H9 (cell line): ENCODE data around the gene GTF2H4. TPM values are rescaled to one million over a fixed set of nuclear protein-coding genes. Genes with fewer than 3 reads are reported as not detected.
A peak's percentile ranks its signal among the peaks of the same experiment; 100 is the strongest.

Experiments used
- DNase-seq: peaks from one replicate; pipeline ENCODE4 v3.0.0-alpha.2; 2017
- H2AFZ ChIP-seq: one replicate; pipeline ENCODE4 v1.6.1; 2013; ENCODE audit warnings: mild to moderate bottlenecking, low read length, control low read depth, moderate library complexity
- H2AK5ac ChIP-seq: 2 replicates; pipeline ENCODE4 v1.6.1; 2013; ENCODE audit warnings: low read length, control low read depth, mixed read lengths; ENCODE audit not compliant: insufficient read length
- H2BK120ac ChIP-seq: one replicate; pipeline ENCODE4 v1.6.1; 2013; ENCODE audit warnings: low read depth, mild to moderate bottlenecking, low read length, control low read depth, inconsistent platforms; ENCODE audit not compliant: poor library complexity, severe bottlenecking
- H2BK12ac ChIP-seq: 2 replicates; pipeline ENCODE4 v1.6.1; 2013; ENCODE audit warnings: low read length, control low read depth, mixed read lengths, low read depth; ENCODE audit not compliant: insufficient read length
- H2BK15ac ChIP-seq: 2 replicates; pipeline ENCODE4 v1.6.1; 2013; ENCODE audit warnings: low read depth, low read length, control low read depth
- H2BK20ac ChIP-seq: one replicate; pipeline ENCODE4 v1.6.1; 2013; ENCODE audit warnings: low read depth, mild to moderate bottlenecking, low read length, control low read depth, inconsistent platforms; ENCODE audit not compliant: poor library complexity, severe bottlenecking
- H2BK5ac ChIP-seq: 2 replicates; pipeline ENCODE4 v1.6.1; 2013; ENCODE audit warnings: low read length, control low read depth, mixed read lengths; ENCODE audit not compliant: insufficient read length
- H3K14ac ChIP-seq: 2 replicates; pipeline ENCODE4 v1.6.1; 2013; ENCODE audit warnings: low read length, control low read depth; ENCODE audit not compliant: insufficient read depth
- H3K18ac ChIP-seq: 2 replicates; pipeline ENCODE4 v1.6.1; 2013; ENCODE audit warnings: low read depth, mild to moderate bottlenecking, mixed read lengths, low read length, control low read depth; ENCODE audit not compliant: insufficient read length
- H3K23ac ChIP-seq: 2 replicates; pipeline ENCODE4 v1.6.1; 2013; ENCODE audit warnings: low read length, control low read depth, mixed read lengths, low read depth; ENCODE audit not compliant: insufficient read length
- H3K23me2 ChIP-seq: 2 replicates; pipeline ENCODE4 v1.6.1; 2013; ENCODE audit warnings: low read depth, mild to moderate bottlenecking, mixed read lengths, low read length, control low read depth; ENCODE audit not compliant: insufficient read length, poor library complexity, severe bottlenecking
- H3K27ac ChIP-seq: 2 replicates; pipeline ENCODE4 v1.5.1; 2013; ENCODE audit warnings: low read length, control low read depth, mixed read lengths, low read depth; ENCODE audit not compliant: insufficient read length
- H3K27me3 ChIP-seq: 2 replicates; pipeline ENCODE4 v1.6.1; 2013; ENCODE audit warnings: low read length, control low read depth, inconsistent platforms; ENCODE audit not compliant: insufficient read depth
- H3K4ac ChIP-seq: 2 replicates; pipeline ENCODE4 v1.6.1; 2013; ENCODE audit warnings: low read depth, mild to moderate bottlenecking, control low read depth, inconsistent platforms, low read length, moderate library complexity
- H3K4me1 ChIP-seq: 2 replicates; pipeline ENCODE4 v1.6.1; 2013; ENCODE audit warnings: low read length, control low read depth, inconsistent platforms; ENCODE audit not compliant: insufficient read depth
- H3K4me2 ChIP-seq: 2 replicates; pipeline ENCODE4 v1.6.1; 2013; ENCODE audit warnings: low read length, control low read depth, mixed read lengths; ENCODE audit not compliant: insufficient read length, insufficient read depth
- H3K56ac ChIP-seq: 2 replicates; pipeline ENCODE4 v1.6.1; 2013; ENCODE audit warnings: low read depth, mild to moderate bottlenecking, mixed read lengths, low read length, control low read depth; ENCODE audit not compliant: insufficient read length
- H3K79me1 ChIP-seq: 2 replicates; pipeline ENCODE4 v1.6.1; 2013; ENCODE audit warnings: low read depth, mild to moderate bottlenecking, moderate library complexity, low read length, control low read depth, inconsistent platforms; ENCODE audit not compliant: insufficient read depth, poor library complexity, severe bottlenecking
- H3K79me2 ChIP-seq: 2 replicates; pipeline ENCODE4 v1.6.1; 2013; ENCODE audit warnings: low read length, control low read depth, inconsistent platforms; ENCODE audit not compliant: insufficient read depth
- H3K9ac ChIP-seq: 2 replicates; pipeline ENCODE4 v1.6.1; 2013; ENCODE audit warnings: low read length, control low read depth, mixed read lengths; ENCODE audit not compliant: insufficient read length; ENCODE audit errors: extremely low read depth
- H3K9me3 ChIP-seq: one replicate; pipeline ENCODE4 v1.6.1; 2013; ENCODE audit warnings: low read depth, low read length, inconsistent platforms; ENCODE audit not compliant: control insufficient read depth
- H3T11ph ChIP-seq: one replicate; pipeline ENCODE4 v1.6.1; 2013; ENCODE audit warnings: mild to moderate bottlenecking, low read length, control low read depth, inconsistent platforms
- H4K20me1 ChIP-seq: one replicate; pipeline ENCODE4 v1.6.1; 2013; ENCODE audit not compliant: control insufficient read depth, insufficient read length, insufficient read depth
- H4K5ac ChIP-seq: 2 replicates; pipeline ENCODE4 v1.6.1; 2013; ENCODE audit warnings: low read depth, mild to moderate bottlenecking, mixed read lengths, low read length, control low read depth; ENCODE audit not compliant: insufficient read length
- H4K8ac ChIP-seq: replicated peaks from 2 replicates; pipeline ENCODE4 v1.6.1; 2013; ENCODE audit warnings: low read length, control low read depth, mixed read lengths, low read depth; ENCODE audit not compliant: insufficient read length
- H4K91ac ChIP-seq: 2 replicates; pipeline ENCODE4 v1.6.1; 2013; ENCODE audit warnings: low read depth, mild to moderate bottlenecking, moderate library complexity, mixed read lengths, low read length, control low read depth; ENCODE audit not compliant: insufficient read length
- H3K27ac Mint-ChIP-seq, 3 experiments: 2 replicates in 2 of 3; 3 replicates in 1 of 3; pipeline ENCODE4 v1.8.0; 2020 to 2021; ENCODE audit warnings: mixed read lengths in 3 of 3, mild to moderate bottlenecking in 1 of 3, moderate library complexity in 1 of 3
- H3K27me3 Mint-ChIP-seq: 2 replicates; pipeline ENCODE4 v1.8.0; 2021; ENCODE audit warnings: low read depth, mild to moderate bottlenecking, moderate library complexity, mixed read lengths
- H3K36me3 Mint-ChIP-seq, 3 experiments: 2 replicates in 2 of 3; 3 replicates in 1 of 3; pipeline ENCODE4 v1.8.0; 2020 to 2021; ENCODE audit warnings: low read depth in 3 of 3, mixed read lengths in 3 of 3; ENCODE audit not compliant: insufficient read depth in 1 of 3
- H3K4me1 Mint-ChIP-seq, 2 experiments: 2 replicates each; pipeline ENCODE4 v1.8.0; 2020; ENCODE audit warnings: mixed read lengths in 2 of 2
- H3K4me3 Mint-ChIP-seq, 2 experiments: 2 replicates in 1 of 2; 3 replicates in 1 of 2; pipeline ENCODE4 v1.8.0; 2020 to 2021; ENCODE audit warnings: mild to moderate bottlenecking in 2 of 2, mixed read lengths in 2 of 2, moderate library complexity in 1 of 2
- H3K9me3 Mint-ChIP-seq, 2 experiments: 2 replicates in 1 of 2; 3 replicates in 1 of 2; pipeline ENCODE4 v1.8.0; 2020; ENCODE audit warnings: mild to moderate bottlenecking in 2 of 2, mixed read lengths in 2 of 2, moderate library complexity in 1 of 2
- WGBS: extraction: QIAGEN DNeasy Blood & Tissue Kit; methylation state at CpG from one replicate; pipeline ENCODE4 v1.1.7; 2013; ENCODE audit warnings: missing lambda C conversion rate, low lambda C conversion rate, mixed read lengths; ENCODE audit not compliant: insufficient read length; ENCODE audit errors: extremely low coverage; 5-methylcytosine and 5-hydroxymethylcytosine counted together
- total RNA-seq: library from RNA; stranded (reverse); gene quantifications from 2 replicates; pipeline ENCODE4 v1.2.1, GENCODE V29; 2021
- TF ChIP-seq, protein P1 (sequence below): fragments of 200-600 bp; sonication (generic); conservative IDR thresholded peaks from 3 replicates; pipeline ENCODE4 v1.8.0; 2021; ENCODE audit warnings: antibody characterized with exemption, mild to moderate bottlenecking

GTF2H4 gene
- total RNA-seq, 1 experiment from 2014 or later: 60.8 TPM

DNA sequence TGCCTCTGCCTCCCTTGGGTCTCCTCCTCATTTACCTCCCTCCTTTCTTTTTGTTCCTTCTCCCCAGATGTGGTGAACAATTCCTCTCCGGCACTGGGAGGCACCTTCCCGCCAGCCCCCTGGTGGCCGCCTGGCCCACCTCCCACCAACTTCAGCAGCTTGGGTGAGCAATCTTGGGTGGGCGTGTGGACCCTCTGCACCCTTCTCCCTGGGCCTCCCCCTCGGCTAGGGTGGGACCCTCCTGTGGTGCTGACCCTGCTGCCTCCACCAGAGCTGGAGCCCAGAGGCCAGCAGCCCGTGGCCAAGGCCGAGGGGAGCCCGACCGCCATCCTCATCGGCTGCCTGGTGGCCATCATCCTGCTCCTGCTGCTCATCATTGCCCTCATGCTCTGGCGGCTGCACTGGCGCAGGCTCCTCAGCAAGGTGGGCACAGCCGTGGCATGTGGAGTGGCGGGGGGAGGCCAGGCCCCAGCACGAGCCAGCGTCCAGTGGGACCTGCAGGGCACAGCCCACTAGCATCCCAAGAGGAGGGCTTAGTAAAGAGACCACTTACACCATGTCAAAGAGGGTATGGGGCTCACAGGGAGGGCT, 14.9 kb upstream of the GTF2H4 start:
- Histone ChIP-seq H3K79me2 (peaks cover 2% of the 10 kb centered on the region; the same call in 1 of the 2 replicates), H4K91ac (no peak overlapping the region), H3K79me1 (peaks cover 7% of the 10 kb centered on the region), H3K18ac (no peak overlapping the region), H3K27me3 (no peaks in the 10 kb centered on the region), H2BK12ac (no peak overlapping the region), H3K4me1 (no peaks in the 10 kb centered on the region), H3K14ac (no peak overlapping the region), H3K23me2 (no peaks in the 10 kb centered on the region), H3K23ac (no peak overlapping the region), H3K4me2 (no peak overlapping the region), H3T11ph (no peak overlapping the region), H4K8ac (no peak overlapping the region), H4K20me1 (no peaks in the 10 kb centered on the region), H2BK5ac (no peak overlapping the region), H2AFZ (no peak overlapping the region), H3K56ac (no peak overlapping the region), H3K27ac (no peak overlapping the region), H2BK20ac (no peak overlapping the region), H2BK15ac (no peak overlapping the region), H3K9ac (no peak overlapping the region), H2BK120ac (no peak overlapping the region), H3K4ac (no peak overlapping the region), H4K5ac (no peak overlapping the region), H3K9me3 (no peaks in the 10 kb centered on the region), H2AK5ac (no peak overlapping the region)
- Mint-ChIP-seq H3K36me3 (peaks cover 48 to 92% (median 86%) of the 10 kb centered on the region in 3 experiments), H3K27ac (peak overlapping the region in 2 of 3 experiments; percentile 16 to 41; a peak in 4 of 7 replicates), H3K4me3 (no peak overlapping the region), H3K27me3 (no peaks in the 10 kb centered on the region), H3K4me1 (peaks cover 26 to 31% of the 10 kb centered on the region in 2 experiments), H3K9me3 (no peaks in the 10 kb centered on the region)
- TF ChIP-seq, protein P1, sequence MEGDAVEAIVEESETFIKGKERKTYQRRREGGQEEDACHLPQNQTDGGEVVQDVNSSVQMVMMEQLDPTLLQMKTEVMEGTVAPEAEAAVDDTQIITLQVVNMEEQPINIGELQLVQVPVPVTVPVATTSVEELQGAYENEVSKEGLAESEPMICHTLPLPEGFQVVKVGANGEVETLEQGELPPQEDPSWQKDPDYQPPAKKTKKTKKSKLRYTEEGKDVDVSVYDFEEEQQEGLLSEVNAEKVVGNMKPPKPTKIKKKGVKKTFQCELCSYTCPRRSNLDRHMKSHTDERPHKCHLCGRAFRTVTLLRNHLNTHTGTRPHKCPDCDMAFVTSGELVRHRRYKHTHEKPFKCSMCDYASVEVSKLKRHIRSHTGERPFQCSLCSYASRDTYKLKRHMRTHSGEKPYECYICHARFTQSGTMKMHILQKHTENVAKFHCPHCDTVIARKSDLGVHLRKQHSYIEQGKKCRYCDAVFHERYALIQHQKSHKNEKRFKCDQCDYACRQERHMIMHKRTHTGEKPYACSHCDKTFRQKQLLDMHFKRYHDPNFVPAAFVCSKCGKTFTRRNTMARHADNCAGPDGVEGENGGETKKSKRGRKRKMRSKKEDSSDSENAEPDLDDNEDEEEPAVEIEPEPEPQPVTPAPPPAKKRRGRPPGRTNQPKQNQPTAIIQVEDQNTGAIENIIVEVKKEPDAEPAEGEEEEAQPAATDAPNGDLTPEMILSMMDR: peak; percentile 70
- no peak for DNase-seq
- WGBS: no CpG with 5 or more reads among the region's 16 CpGs
